ENCODE data around the gene GSKIP.
A peak's percentile ranks its signal among the peaks of the same experiment; 100 is the strongest.

The GSKIP gene

DNA sequence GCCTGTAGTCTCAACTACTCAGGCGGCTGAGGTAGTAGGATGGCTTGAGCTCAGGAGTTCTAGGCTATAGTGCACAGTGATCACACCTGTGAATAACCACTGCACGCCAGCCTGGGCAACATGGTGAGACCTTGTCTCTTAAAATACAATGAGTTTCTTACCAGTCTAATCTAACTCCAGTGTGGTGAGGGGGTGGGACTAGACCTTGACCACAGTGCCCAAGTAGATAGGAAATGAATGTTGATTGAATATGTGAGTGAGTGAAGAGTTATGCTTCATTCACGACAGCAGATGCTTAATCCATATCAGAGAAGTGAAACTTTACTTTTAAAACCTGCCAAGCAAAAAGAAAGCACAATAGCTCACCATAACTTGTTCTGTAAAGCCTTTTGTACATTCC is 17.4 kb downstream of the GSKIP start:
- no peak for DNase-seq (ENCODE audit: low spot score)

DNA sequence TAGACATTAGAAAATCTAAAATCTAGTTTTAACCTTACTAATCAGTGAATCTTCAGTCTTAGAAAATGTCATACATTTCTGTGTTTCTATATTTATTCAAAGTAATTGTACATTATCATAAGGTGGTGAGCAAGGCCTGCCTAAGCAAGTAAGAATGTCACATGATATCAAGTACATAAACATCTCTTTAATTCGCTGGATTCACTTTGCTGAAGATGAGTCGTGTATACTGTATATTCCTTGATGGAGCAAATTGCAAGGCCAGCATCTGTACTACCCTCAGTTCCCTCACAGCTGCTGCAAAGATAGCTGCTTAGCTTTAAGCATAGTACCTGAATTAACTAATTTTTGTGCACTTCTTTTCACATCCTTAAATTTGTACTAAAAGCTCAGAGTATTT is 20.1 kb downstream of the GSKIP start:
- no peak for DNase-seq (ENCODE audit: low spot score)

GRCh38 chr14:96384053-96384452 is 20.7 kb downstream of the GSKIP start:
- no peak for DNase-seq (ENCODE audit: low spot score)

DNA sequence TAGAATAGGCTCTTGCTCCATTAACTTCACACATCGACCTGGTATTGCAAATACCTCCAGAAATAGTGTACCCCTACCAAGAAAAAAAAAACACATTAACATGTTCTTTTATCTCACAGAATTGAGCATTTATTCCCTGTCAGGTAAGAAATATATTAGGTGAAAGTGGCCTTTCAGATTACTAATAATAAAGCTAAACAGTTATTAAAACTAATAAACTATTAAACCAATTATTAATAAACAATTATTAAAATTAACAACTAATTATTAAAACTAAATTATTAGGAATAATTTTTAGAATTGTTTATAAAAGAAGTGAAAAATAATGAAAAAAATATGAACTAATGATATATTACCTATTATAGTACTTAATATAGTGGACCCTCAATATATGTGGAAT is 21.4 kb downstream of the GSKIP start:
- DNase-seq (ENCODE audit: low spot score) = no peak

- DNase-seq (ENCODE audit: low spot score) = no peak
These were observed 22.1 kb downstream of the GSKIP start for GRCh38 chr14:96385385-96385784.

- no peak for DNase-seq (ENCODE audit: low spot score)
These were observed 27.6 kb downstream of the GSKIP start for GRCh38 chr14:96390965-96391292.

GRCh38 chr14:96391293-96392118 is 28.2 kb downstream of the GSKIP start:
- peak; percentile 92 for DNase-seq (ENCODE audit: low spot score)

DNA sequence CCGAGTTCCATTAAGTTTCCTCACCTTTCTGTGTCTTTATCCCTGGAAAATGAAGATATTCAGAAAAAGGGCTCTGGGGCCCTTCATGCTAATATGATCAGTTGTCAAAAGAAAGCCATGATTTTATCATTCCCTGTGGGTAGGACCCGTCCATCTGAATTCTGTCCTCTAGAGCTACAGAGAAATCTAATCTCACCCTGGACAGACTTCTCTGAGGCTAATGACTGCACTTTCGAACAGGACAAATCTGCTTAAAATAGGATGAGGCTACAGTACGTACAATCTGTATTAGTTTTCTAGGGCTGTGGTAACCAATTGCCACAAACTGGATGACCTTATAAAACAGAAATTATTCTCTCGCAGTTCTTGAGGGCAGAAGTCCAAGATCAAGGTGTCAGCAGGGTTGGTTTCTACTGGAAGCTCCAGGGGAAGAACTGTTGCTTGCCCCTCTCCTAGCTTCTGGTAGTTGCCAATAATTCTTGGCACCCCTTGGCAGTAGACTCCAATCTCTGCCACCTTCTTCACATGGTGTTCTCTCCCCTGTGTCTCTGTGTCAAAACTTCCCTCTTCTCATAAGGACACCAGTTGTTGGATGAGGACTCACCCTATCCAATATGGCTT is 29.9 kb downstream of the GSKIP start:
- DNase-seq (ENCODE audit: low spot score) = no peak

DNA sequence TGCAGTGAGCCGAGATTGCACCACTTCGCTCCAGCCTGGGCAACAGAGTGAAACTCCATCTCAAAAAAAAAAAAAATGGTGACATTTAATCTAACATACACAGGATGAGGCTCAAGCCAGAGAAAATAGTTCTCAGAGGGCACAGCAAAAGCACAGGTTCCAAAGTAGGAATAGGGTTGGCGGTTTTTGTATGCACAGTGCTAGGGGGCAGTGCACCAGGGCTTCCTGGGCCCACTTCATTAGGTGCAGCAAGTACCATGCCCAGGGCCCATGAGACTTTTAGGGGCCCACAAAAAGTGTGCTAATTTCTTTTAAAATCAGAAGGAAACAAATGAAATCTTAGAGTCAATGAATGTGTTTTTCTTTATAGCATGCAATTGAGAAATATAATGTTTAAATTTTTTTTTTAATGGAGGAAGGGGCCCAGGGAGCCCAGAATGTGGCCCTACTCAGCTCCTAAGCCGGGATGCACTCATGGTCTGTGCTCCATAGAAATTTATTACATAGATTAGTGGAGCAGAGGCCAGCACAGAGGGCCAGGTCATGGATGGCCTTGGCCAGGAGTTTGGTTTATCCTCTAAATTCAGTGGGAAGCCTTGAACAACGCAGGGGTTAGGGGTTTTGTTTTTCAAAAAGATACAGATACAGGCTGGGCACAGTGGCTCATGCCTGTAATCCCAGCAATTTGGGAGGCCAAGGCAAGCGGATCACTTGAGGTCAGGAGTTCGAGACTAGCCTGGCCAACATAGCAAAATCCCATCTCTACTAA is 30.9 kb downstream of the GSKIP start:
- no peak for DNase-seq (ENCODE audit: low spot score)

- no peak for DNase-seq (ENCODE audit: low spot score)
These were observed 35.1 kb downstream of the GSKIP start for GRCh38 chr14:96398432-96398831.

DNA sequence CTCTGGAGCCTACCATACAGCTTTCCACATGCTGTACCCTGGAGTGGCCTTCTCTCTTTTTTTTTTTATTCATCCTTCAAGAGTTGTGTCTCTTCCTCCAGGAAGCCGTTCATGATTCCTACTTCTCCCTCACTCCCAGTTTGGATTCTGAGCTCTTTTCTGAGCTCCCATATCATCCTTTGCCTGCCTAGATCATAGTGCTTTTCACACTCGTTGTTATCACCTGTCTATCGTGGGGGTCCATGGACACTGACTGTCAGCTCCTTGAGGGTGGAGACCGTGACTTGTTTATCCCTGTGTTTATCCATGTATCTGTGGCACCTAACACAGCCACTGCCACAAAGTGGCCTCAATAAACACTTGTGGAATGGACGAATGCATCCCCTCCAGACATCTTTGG is 35.6 kb downstream of the GSKIP start:
- no peak for DNase-seq (ENCODE audit: low spot score)

DNA sequence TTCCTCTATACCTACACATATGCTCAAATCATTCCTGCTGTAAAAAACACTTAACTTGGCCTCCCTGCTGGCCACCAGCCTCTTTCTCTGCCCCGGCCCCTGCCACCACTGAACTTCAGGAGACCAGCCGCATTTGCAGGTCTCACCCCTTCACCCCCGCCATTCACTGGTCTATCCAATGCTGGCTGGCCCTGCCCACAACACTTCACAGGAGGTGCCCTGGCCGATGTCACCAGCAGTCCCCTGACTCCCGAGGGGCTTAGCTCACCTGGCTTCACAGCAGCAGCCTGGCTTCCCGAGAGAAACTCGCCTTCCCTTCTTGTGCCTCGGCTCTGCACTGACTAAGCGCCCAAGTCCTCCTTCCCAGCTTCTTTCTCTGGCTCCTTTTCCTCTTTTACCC is 36.1 kb downstream of the GSKIP start:
- no peak for DNase-seq (ENCODE audit: low spot score)

DNA sequence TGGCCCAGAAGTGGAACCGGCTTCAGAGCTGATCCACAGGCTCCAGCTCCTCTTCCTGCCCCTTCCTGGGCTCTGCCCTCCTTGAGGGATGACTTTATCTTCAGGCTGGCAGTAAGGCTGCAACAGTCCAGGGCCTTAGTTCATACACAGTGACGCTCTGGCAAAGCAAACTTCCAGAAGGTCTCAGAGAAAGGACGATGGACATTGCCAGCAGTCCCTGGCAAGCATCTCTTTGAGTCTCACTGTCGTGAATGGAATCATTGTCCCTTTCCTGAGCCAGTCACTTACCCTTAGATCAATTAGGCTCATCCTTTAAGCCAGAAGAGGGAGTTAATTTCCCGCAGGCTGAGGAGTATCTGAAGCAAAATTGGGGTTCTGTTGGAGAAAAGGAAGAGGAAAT is 37.2 kb downstream of the GSKIP start:
- DNase-seq (ENCODE audit: low spot score) = no peak

DNA sequence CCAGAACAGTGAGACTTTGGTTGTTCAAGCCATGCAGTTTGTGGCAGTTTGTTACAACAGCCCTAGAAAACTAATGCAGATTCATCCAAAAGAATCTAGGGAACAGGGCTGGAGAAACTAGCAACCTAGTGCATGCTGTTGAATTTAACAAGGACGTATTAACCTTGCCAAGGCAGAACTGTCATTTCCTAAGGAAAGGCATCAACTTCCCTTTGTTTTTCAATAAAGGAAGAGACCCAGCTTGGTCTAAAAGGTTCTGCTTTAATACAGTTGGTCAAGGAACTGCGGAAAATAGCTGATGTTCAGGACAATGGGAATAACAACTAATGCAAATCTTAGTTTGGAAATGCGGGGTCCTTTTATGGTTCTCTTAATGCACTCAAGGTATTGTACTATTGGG is 40.1 kb downstream of the GSKIP start:
- no peak for DNase-seq (ENCODE audit: low spot score)

GRCh38 chr14:96405677-96406076 is 42.4 kb downstream of the GSKIP start:
- no peak for DNase-seq (ENCODE audit: low spot score)

DNA sequence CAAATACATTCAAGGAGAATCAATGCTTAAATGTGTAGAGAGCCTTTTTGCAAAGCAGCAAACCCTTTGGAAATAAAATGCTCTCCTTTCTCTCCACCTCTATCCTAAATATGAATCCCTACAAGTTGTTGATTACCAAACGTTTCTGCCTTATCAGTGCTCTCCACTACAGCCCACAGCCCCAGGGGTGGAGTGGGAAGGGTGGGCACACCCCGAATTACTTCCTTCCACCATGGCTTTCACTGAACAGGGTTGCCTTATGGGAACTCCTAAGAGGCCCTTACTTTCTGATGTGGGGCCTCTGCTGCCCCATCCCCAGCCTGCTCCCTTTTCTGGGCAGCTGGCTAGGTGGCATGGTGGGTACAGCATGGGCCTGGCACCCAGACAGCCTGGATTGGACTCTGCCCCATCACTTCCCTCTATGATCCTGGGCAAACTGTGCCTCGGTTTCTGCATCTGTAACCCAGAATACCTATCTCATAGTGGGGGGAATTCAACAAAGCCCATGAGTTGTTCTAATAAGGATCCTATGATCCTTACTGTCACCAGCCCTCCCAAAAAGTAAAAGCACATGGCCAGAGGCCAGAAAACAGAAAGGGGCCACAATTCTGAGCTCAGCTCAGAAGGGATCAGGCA is 44.7 kb downstream of the GSKIP start:
- no peak for DNase-seq (ENCODE audit: low spot score)

DNA sequence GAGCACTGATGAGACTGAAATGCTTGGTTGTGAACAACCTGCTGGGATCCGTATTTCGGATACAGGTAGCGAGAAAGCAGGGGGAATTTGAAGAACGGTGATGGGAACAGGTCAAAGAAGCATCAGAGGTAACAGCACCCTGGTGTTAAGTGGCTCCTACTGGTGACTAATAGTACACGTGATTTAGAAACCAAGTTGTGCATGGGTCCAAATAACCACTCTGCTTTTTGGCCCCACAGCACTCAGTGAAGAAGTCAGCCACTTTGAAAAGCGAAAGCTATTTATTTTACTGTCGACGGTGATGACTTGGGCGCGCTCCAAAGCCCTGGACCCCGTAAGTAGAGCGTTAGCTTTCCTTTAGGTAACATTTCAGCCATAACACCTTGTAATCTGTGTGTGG is 45.3 kb downstream of the GSKIP start:
- DNase-seq (ENCODE audit: low spot score) = no peak

DNA sequence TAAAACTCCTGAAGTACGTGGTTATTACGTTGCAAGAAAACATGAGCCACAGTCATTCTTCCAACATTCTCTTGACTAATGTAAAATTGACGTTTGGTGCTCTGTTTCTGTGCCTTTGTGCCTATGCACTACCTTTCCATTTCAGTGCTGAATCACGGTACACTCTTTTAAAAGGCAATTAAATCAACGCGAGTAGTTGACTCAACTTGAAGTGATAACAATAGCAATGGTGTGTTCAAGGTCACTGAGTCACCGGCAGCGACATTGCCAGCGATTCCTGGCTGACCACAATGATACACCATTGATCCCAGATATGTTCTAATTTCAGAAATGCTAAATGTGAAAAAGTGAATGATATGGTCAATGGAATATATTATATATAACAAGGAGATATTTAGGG is 46.4 kb downstream of the GSKIP start:
- peak; percentile 69 for DNase-seq (ENCODE audit: low spot score)

DNA sequence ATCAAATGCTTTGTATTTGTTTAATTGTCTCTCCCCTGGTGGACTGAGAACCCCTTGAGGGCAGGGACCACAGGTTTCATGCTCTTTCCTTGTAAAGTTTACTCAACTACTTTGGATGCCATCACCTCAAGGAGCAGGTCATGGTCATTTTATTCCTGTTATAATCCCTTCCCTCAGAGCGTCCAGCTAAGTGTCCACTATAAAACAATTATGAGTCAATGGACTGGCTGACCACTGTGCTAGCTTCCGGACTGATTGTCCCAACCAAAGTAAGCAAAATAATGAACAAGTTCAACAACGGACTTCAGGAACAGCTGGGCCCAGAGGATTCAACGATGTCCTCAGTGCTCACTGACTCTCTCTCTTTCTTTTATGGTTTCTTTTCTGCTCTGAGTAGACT is 46.8 kb downstream of the GSKIP start:
- DNase-seq (ENCODE audit: low spot score) = no peak

GRCh38 chr14:96413526-96413925 is 50.2 kb downstream of the GSKIP start:
- no peak for DNase-seq (ENCODE audit: low spot score)

- no peak for DNase-seq (ENCODE audit: low spot score)
These were observed 52.2 kb downstream of the GSKIP start for GRCh38 chr14:96415559-96415958.

DNA sequence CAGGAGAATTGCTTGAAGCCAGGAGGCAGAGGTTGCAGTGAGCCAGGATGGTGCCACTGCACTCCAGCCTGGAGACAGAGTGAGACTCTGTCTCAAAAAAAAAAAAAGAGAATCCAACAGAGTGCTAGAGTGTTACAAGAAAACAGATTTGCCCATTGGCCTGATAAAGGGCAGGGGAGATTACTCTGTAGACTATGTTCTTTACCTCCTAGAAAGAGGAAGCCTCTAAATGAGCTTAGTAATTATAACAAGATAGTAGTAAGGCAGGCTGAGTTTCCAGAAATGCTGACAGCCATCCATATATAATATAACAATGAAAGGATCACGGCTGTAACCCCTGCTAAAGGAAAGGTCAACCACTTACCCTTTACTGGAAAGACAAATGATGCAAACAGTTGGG is 53.0 kb downstream of the GSKIP start:
- no peak for DNase-seq (ENCODE audit: low spot score)

DNA sequence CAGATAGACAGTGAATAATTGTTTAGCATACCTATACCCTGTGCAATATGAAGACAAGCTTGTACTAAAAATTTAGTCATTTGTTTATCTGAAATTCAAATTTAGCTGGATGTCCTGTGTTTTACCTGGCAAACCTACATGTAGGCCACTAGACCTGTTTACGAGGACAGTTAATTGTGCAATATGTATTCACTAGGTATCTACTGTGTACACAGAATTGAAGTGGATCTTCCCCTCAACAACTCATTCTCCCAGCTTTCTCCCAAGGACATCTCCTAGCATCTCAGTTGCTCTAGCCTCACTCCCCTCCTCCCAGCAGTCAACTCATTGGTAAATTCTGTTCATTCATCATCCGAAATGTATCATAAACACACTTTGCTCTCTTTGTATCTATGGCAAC is 53.9 kb downstream of the GSKIP start:
- DNase-seq (ENCODE audit: low spot score) = no peak

Data from RKO (cell line).